Measurements from ENCODE around the gene PIF1. TPM values are rescaled to one million over a fixed set of nuclear protein-coding genes. Genes with fewer than 3 reads are reported as not detected.
"Not testable (repeated sequence)": the region's sequence is repeated elsewhere in the genome, so short reads cannot be mapped to it uniquely, and the experiment has no call there.

PIF1 gene
- total and polyA plus RNA-seq, 2 donors, result 8.0 to 8.4 TPM

GRCh38 chr15:64824929-64825430 is 467 bp downstream of the PIF1 start:
- 3% methylated on average over 17 of the region's 17 CpGs for WGBS
- Histone ChIP-seq H3K27ac (ENCODE audit: low read depth in 1 of 2, low read length in 1 of 2) (peak overlapping the region in 1 of 2 donors; percentile 41), H3K4me3 (ENCODE audit: low read length in 2 of 2) (peak overlapping the region; percentile 55 to 57)

GRCh38 chr15:64816452-64816851 is 9.0 kb downstream of the PIF1 start:
- Histone ChIP-seq H3K36me3 (ENCODE audit: control insufficient read depth in 2 of 2, insufficient read depth in 2 of 2, low read length in 1 of 2) (peaks cover 27 to 42% of the 10 kb centered on the region in 2 donors), H3K4me3 (ENCODE audit: low read length in 2 of 2) (no peak overlapping the region), H3K27me3 (ENCODE audit: control insufficient read depth in 2 of 2, insufficient read depth in 1 of 2, low read length in 1 of 2) (no peaks in the 10 kb centered on the region), H3K27ac (ENCODE audit: low read depth in 1 of 2, low read length in 1 of 2) (no peak overlapping the region), H3K4me1 (ENCODE audit: control insufficient read depth in 2 of 2, insufficient read depth in 2 of 2, low read length in 2 of 2) (no peaks in the 10 kb centered on the region), H3K9me3 (ENCODE audit: control insufficient read depth in 2 of 2, insufficient read depth in 1 of 2, low read length in 1 of 2) (no peaks in the 10 kb centered on the region)
- over 99% methylated on average over 13 of the region's 13 CpGs for WGBS
- DNase-seq (ENCODE audit: low read depth in 6 of 9, low spot score in 9 of 9), result no peak

More at GRCh38 chr15:64824929-64825430, 467 bp downstream of the PIF1 start:
- DNase-seq (ENCODE audit: low read depth in 6 of 9, low spot score in 9 of 9), result peak in 1 of 9 donors; percentile 45
- Histone ChIP-seq H3K36me3 (ENCODE audit: control insufficient read depth in 2 of 2, insufficient read depth in 2 of 2, low read length in 1 of 2) (peaks cover 17 to 23% of the 10 kb centered on the region in 2 donors), H3K4me1 (ENCODE audit: control insufficient read depth in 2 of 2, insufficient read depth in 2 of 2, low read length in 2 of 2) (peaks cover 12 to 31% of the 10 kb centered on the region in 2 donors), H3K27me3 (ENCODE audit: control insufficient read depth in 2 of 2, insufficient read depth in 1 of 2, low read length in 1 of 2) (peaks cover 0 to 16% of the 10 kb centered on the region in 2 donors), H3K9me3 (ENCODE audit: control insufficient read depth in 2 of 2, insufficient read depth in 1 of 2, low read length in 1 of 2) (no peaks in the 10 kb centered on the region)

GRCh38 chr15:64814965-64815364 is 10.5 kb downstream of the PIF1 start:
- H3K4me3 ChIP-seq (ENCODE audit: low read length in 2 of 2); DNase-seq (ENCODE audit: low read depth in 6 of 9, low spot score in 9 of 9); H3K4me1 ChIP-seq (ENCODE audit: control insufficient read depth in 2 of 2, insufficient read depth in 2 of 2, low read length in 2 of 2); H3K27me3 ChIP-seq (ENCODE audit: control insufficient read depth in 2 of 2, insufficient read depth in 1 of 2, low read length in 1 of 2); H3K9me3 ChIP-seq (ENCODE audit: control insufficient read depth in 2 of 2, insufficient read depth in 1 of 2, low read length in 1 of 2); H3K27ac ChIP-seq (ENCODE audit: low read depth in 1 of 2, low read length in 1 of 2): not testable (repeated sequence)
- 94% methylated on average over 4 of the region's 4 CpGs for WGBS
- peaks cover 15 to 35% of the 10 kb centered on the region in 2 donors for H3K36me3 ChIP-seq (ENCODE audit: control insufficient read depth in 2 of 2, insufficient read depth in 2 of 2, low read length in 1 of 2)

GRCh38 chr15:64814283-64814682 is 11.2 kb downstream of the PIF1 start:
- WGBS, result 98% methylated on average over 8 of the region's 8 CpGs
- DNase-seq (ENCODE audit: low read depth in 6 of 9, low spot score in 9 of 9), result not testable (repeated sequence)

GRCh38 chr15:64813075-64813474 is 12.4 kb downstream of the PIF1 start:
- Histone ChIP-seq H3K27ac (ENCODE audit: low read depth in 1 of 2, low read length in 1 of 2) (no peak overlapping the region), H3K9me3 (ENCODE audit: control insufficient read depth in 2 of 2, insufficient read depth in 1 of 2, low read length in 1 of 2) (no peaks in the 10 kb centered on the region)
- 90% methylated on average over 6 of the region's 6 CpGs for WGBS

More at GRCh38 chr15:64814283-64814682, 11.2 kb downstream of the PIF1 start:
- not testable (repeated sequence) for H3K27ac ChIP-seq (ENCODE audit: low read depth in 1 of 2, low read length in 1 of 2); H3K4me3 ChIP-seq (ENCODE audit: low read length in 2 of 2); H3K4me1 ChIP-seq (ENCODE audit: control insufficient read depth in 2 of 2, insufficient read depth in 2 of 2, low read length in 2 of 2); H3K27me3 ChIP-seq (ENCODE audit: control insufficient read depth in 2 of 2, insufficient read depth in 1 of 2, low read length in 1 of 2); H3K9me3 ChIP-seq (ENCODE audit: control insufficient read depth in 2 of 2, insufficient read depth in 1 of 2, low read length in 1 of 2)
- H3K36me3 ChIP-seq (ENCODE audit: control insufficient read depth in 2 of 2, insufficient read depth in 2 of 2, low read length in 1 of 2), result peaks cover 13 to 30% of the 10 kb centered on the region in 2 donors

GRCh38 chr15:64810497-64811326 is 14.7 kb downstream of the PIF1 start:
- no peak for DNase-seq (ENCODE audit: low read depth in 6 of 9, low spot score in 9 of 9)
- Histone ChIP-seq H3K4me3 (ENCODE audit: low read length in 2 of 2) (no peak overlapping the region), H3K4me1 (ENCODE audit: control insufficient read depth in 2 of 2, insufficient read depth in 2 of 2, low read length in 2 of 2) (no peaks in the 10 kb centered on the region), H3K27ac (ENCODE audit: low read depth in 1 of 2, low read length in 1 of 2) (no peak overlapping the region), H3K36me3 (ENCODE audit: control insufficient read depth in 2 of 2, insufficient read depth in 2 of 2, low read length in 1 of 2) (peaks cover 0 to 4% of the 10 kb centered on the region in 2 donors), H3K9me3 (ENCODE audit: control insufficient read depth in 2 of 2, insufficient read depth in 1 of 2, low read length in 1 of 2) (no peaks in the 10 kb centered on the region), H3K27me3 (ENCODE audit: control insufficient read depth in 2 of 2, insufficient read depth in 1 of 2, low read length in 1 of 2) (peaks cover 3 to 6% of the 10 kb centered on the region in 2 donors)
- WGBS, result 96% methylated on average over 6 of the region's 6 CpGs

More at GRCh38 chr15:64813075-64813474, 12.4 kb downstream of the PIF1 start:
- Histone ChIP-seq H3K36me3 (ENCODE audit: control insufficient read depth in 2 of 2, insufficient read depth in 2 of 2, low read length in 1 of 2) (peaks cover 3 to 19% of the 10 kb centered on the region in 2 donors), H3K27me3 (ENCODE audit: control insufficient read depth in 2 of 2, insufficient read depth in 1 of 2, low read length in 1 of 2) (peaks cover 3 to 6% of the 10 kb centered on the region in 2 donors), H3K4me1 (ENCODE audit: control insufficient read depth in 2 of 2, insufficient read depth in 2 of 2, low read length in 2 of 2) (no peaks in the 10 kb centered on the region), H3K4me3 (ENCODE audit: low read length in 2 of 2) (no peak overlapping the region)
- no peak for DNase-seq (ENCODE audit: low read depth in 6 of 9, low spot score in 9 of 9)

GRCh38 chr15:64809649-64810496 is 15.6 kb downstream of the PIF1 start:
- Histone ChIP-seq H3K27ac (ENCODE audit: low read depth in 1 of 2, low read length in 1 of 2) (no peak overlapping the region), H3K36me3 (ENCODE audit: control insufficient read depth in 2 of 2, insufficient read depth in 2 of 2, low read length in 1 of 2) (no peaks in the 10 kb centered on the region), H3K9me3 (ENCODE audit: control insufficient read depth in 2 of 2, insufficient read depth in 1 of 2, low read length in 1 of 2) (no peaks in the 10 kb centered on the region), H3K4me1 (ENCODE audit: control insufficient read depth in 2 of 2, insufficient read depth in 2 of 2, low read length in 2 of 2) (no peaks in the 10 kb centered on the region), H3K27me3 (ENCODE audit: control insufficient read depth in 2 of 2, insufficient read depth in 1 of 2, low read length in 1 of 2) (peaks cover 3 to 6% of the 10 kb centered on the region in 2 donors), H3K4me3 (ENCODE audit: low read length in 2 of 2) (no peak overlapping the region)
- WGBS, result 43% methylated on average over 14 of the region's 14 CpGs
- peak in 6 of 9 donors; percentile 38 to 73 (median 64) for DNase-seq (ENCODE audit: low read depth in 6 of 9, low spot score in 9 of 9)

- Histone ChIP-seq H3K4me3 (ENCODE audit: low read length in 2 of 2) (no peak overlapping the region), H3K9me3 (ENCODE audit: control insufficient read depth in 2 of 2, insufficient read depth in 1 of 2, low read length in 1 of 2) (no peaks in the 10 kb centered on the region), H3K27ac (ENCODE audit: low read depth in 1 of 2, low read length in 1 of 2) (no peak overlapping the region), H3K36me3 (ENCODE audit: control insufficient read depth in 2 of 2, insufficient read depth in 2 of 2, low read length in 1 of 2) (no peaks in the 10 kb centered on the region), H3K4me1 (ENCODE audit: control insufficient read depth in 2 of 2, insufficient read depth in 2 of 2, low read length in 2 of 2) (no peaks in the 10 kb centered on the region), H3K27me3 (ENCODE audit: control insufficient read depth in 2 of 2, insufficient read depth in 1 of 2, low read length in 1 of 2) (peaks cover 3 to 6% of the 10 kb centered on the region in 2 donors)
- 86% methylated on average over 10 of the region's 10 CpGs for WGBS
- DNase-seq (ENCODE audit: low read depth in 6 of 9, low spot score in 9 of 9), result no peak
Observed at GRCh38 chr15:64808785-64809453, 16.5 kb downstream of the PIF1 start.
